Esophagus squamous epithelium (tissue), 4 donors: ENCODE measurements around the gene ROR1.

Experiments
- CTCF ChIP-seq, 6 experiments: fragments of 450-650 bp in 4 of 6; fragments of 200-600 bp in 2 of 6; sonication (generic) in 2 of 6; IDR thresholded peaks; one replicate each; pipeline ENCODE4 v1.5.1; 2016 to 2019; ENCODE audit warnings: antibody characterized with exemption in 6 of 6, mild to moderate bottlenecking in 4 of 6, moderate library complexity in 4 of 6
- POLR2A ChIP-seq, 4 donors: fragments of 450-650 bp; IDR thresholded peaks; one replicate each; pipeline ENCODE4 v1.6.1; 2017; ENCODE audit warnings: antibody characterized with exemption in 4 of 4, mild to moderate bottlenecking in 4 of 4, moderate library complexity in 3 of 4

DNA sequence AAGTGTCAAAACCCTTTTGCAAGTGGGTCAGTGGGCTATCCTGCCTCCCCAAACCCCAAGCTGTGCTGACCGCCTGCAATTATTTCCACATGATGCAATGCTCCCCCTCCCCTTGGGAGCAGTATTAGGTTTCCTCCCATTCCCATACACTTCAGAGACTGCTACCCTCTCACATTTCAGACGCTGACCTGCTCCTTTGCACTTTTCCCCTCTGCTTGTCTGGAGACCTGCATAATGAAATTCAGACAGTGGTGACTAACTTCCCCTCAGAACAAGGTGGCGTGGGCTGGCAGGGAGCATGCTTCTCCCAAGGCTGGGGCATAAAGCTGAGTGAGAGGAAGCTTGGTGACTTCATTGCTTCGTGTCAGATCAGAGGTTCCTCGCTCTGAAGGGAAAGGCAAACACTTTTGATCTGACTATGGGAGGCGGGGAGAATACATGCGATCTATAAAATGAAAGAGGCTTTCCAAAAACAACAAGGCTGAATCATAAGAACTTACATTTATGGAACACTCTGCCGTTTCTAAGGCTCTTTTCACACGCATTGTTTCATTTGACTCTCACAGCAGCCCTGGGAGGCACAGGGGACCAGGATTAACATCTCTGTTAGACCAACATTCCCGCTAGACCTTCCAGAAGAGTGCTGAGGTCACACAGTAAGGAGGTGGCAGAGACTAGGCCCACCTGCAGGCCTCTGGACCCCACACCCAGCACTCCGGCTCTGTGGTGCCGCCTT is 27.5 kb upstream of the ROR1 start:
- TF ChIP-seq CTCF (IDR thresholded peaks at IDR 0.05) (no peak), POLR2A (IDR thresholded peaks at IDR 0.05) (no peak)
